DOHH2 (cell line): ENCODE measurements around the gene RNF11.

Experiments used
- H3F3A ChIP-seq: fragments of 200-600 bp; sonication (generic), shearing (Covaris generic); 2 replicates; pipeline ENCODE4 v1.6.0; 2016; ENCODE audit warnings: antibody characterized with exemption, mild to moderate bottlenecking; ENCODE audit not compliant: control insufficient read depth, insufficient read depth
- H3K27ac ChIP-seq: fragments of 200-600 bp; sonication (generic); 2 replicates; pipeline ENCODE4 v1.5.1; 2014; ENCODE audit warnings: low read depth, mild to moderate bottlenecking, low read length, moderate library complexity
- H3K27me3 ChIP-seq: fragments of 200-600 bp; sonication (generic); 2 replicates; pipeline ENCODE4 v1.6.1; 2014; ENCODE audit warnings: mild to moderate bottlenecking, low read length, mixed read lengths; ENCODE audit not compliant: control insufficient read depth
- H3K36me3 ChIP-seq: fragments of 200-600 bp; sonication (generic); 2 replicates; pipeline ENCODE4 v1.6.1; 2014; ENCODE audit warnings: mild to moderate bottlenecking, low read length, moderate library complexity, mixed read lengths; ENCODE audit not compliant: control insufficient read depth
- H3K4me1 ChIP-seq: fragments of 200-600 bp; sonication (generic); 2 replicates; pipeline ENCODE4 v1.6.1; 2014; ENCODE audit warnings: mild to moderate bottlenecking, low read length, mixed read lengths; ENCODE audit not compliant: control insufficient read depth
- H3K4me2 ChIP-seq: fragments of 200-600 bp; sonication (generic); 2 replicates; pipeline ENCODE4 v1.6.0; 2014; ENCODE audit warnings: mild to moderate bottlenecking, low read length, moderate library complexity
- H3K4me3 ChIP-seq: fragments of 200-600 bp; sonication (generic); 2 replicates; pipeline ENCODE4 v1.5.1; 2014; ENCODE audit warnings: mild to moderate bottlenecking, low read length, mixed read lengths
- H3K79me2 ChIP-seq: fragments of 200-600 bp; sonication (generic); 2 replicates; pipeline ENCODE4 v1.6.1; 2014; ENCODE audit warnings: mild to moderate bottlenecking, low read length, mixed read lengths; ENCODE audit not compliant: control insufficient read depth
- H3K9me2 ChIP-seq: fragments of 200-600 bp; sonication (generic); replicated peaks from 2 replicates; pipeline ENCODE4 v1.6.1; 2014; ENCODE audit warnings: mild to moderate bottlenecking, low read length, mixed read lengths; ENCODE audit not compliant: control insufficient read depth
- H3K9me3 ChIP-seq: fragments of 200-600 bp; sonication (generic); 2 replicates; pipeline ENCODE4 v1.6.1; 2014; ENCODE audit warnings: antibody characterized with exemption, low read length, mixed read lengths; ENCODE audit not compliant: control insufficient read depth, insufficient read depth
- H4K20me1 ChIP-seq: fragments of 200-600 bp; sonication (generic); 2 replicates; pipeline ENCODE4 v1.6.0; 2014; ENCODE audit warnings: low read depth, mild to moderate bottlenecking, antibody characterized with exemption, low read length, moderate library complexity; ENCODE audit not compliant: control insufficient read depth, insufficient read depth
- EZH2phosphoT487 ChIP-seq: fragments of 200-600 bp; sonication (generic); IDR thresholded peaks from 2 replicates; pipeline ENCODE4 v1.6.1; 2017; ENCODE audit warnings: borderline replicate concordance, mild to moderate bottlenecking, antibody characterized with exemption, low read length, moderate library complexity, mixed read lengths
- TF ChIP-seq, protein P1 (sequence below): fragments of 200-600 bp; sonication (generic); IDR thresholded peaks from one replicate; pipeline ENCODE4 v1.5.1; 2014; ENCODE audit warnings: antibody characterized with exemption, mild to moderate bottlenecking, low read depth, low read length; ENCODE audit not compliant: poor library complexity, severe bottlenecking

RNF11 gene

DNA sequence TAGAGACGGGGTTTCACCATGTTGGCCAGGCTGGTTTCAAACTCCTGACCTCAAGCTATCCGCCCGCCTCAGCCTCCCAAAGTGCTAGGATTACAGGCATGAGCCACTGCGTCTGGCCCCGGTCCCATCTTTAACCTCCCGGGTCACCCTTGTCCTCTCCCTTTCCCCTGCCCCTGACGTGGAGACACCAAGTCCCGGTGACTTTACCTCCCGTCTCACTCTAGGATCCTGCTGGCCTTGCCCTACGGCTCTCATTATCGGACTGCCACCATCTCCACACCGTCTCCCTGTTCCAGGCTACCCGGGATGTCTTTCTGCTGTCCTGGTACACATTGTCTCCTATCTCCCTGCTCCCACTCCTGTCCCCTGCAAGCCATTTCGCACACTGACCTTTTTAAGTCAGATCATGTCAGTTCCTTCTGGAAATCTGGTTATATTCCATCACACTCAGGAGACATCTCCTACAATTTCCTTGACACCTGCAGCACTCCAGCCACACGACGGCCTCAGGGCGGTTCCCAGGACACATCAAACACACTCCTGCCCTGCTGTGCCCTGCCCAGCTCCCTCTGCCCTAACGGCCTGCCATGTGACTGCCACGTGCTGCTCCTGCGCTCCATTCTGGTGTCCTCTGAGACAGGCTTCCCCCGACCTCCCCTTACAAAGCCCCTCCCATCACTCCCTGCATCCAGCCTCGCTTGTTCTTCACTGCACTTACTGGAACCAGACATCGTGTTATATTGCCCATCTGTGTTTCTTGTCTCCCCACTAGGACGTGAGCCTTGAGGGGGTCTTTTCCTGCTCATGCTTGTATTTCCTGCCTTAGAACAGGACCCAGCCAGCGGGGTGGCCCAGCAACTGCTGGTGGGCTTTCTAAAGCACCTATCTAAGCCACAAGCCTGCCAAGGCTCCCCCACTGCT, 61.6 kb downstream of the RNF11 start:
- Histone ChIP-seq H3K4me3 (peak overlapping the region; percentile 63), H4K20me1 (no peaks in the 10 kb centered on the region)

DNA sequence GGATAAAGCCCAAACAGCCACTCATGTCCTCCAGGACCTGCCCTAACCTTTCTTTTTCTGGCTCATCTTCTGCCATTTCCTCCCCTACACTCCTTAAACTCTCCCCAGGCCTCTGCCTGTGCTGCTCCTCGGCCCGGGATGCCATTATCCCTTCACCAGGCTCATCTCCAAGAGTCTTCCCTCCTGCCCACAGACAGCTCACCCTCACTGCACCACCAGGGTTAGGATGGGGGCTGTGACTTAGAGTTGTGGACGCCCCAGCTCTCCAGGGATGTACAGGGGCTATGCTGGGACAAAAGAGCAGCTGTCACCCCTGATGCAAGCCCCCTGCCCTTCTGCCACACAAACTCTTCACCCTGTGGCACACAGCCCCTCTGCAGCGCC, 62.2 kb downstream of the RNF11 start:
- no peaks in the 10 kb centered on the region for H4K20me1 ChIP-seq
- no peaks in the 10 kb centered on the region for H3K9me3 ChIP-seq
- H3K4me2 ChIP-seq = no peak overlapping the region
- H3K4me1 ChIP-seq = peaks cover 7% of the 10 kb centered on the region
- TF ChIP-seq EZH2phosphoT487 = no peak
- TF ChIP-seq, protein P1, sequence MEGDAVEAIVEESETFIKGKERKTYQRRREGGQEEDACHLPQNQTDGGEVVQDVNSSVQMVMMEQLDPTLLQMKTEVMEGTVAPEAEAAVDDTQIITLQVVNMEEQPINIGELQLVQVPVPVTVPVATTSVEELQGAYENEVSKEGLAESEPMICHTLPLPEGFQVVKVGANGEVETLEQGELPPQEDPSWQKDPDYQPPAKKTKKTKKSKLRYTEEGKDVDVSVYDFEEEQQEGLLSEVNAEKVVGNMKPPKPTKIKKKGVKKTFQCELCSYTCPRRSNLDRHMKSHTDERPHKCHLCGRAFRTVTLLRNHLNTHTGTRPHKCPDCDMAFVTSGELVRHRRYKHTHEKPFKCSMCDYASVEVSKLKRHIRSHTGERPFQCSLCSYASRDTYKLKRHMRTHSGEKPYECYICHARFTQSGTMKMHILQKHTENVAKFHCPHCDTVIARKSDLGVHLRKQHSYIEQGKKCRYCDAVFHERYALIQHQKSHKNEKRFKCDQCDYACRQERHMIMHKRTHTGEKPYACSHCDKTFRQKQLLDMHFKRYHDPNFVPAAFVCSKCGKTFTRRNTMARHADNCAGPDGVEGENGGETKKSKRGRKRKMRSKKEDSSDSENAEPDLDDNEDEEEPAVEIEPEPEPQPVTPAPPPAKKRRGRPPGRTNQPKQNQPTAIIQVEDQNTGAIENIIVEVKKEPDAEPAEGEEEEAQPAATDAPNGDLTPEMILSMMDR = no peak
- no peaks in the 10 kb centered on the region for H3F3A ChIP-seq
- H3K4me3 ChIP-seq = no peak overlapping the region
- H3K27me3 ChIP-seq = peaks cover 9% of the 10 kb centered on the region
- no peaks in the 10 kb centered on the region for H3K79me2 ChIP-seq
- no peaks in the 10 kb centered on the region for H3K9me2 ChIP-seq
- H3K27ac ChIP-seq = no peak overlapping the region
- H3K36me3 ChIP-seq = no peaks in the 10 kb centered on the region

More for the DNA sequence above, 61.6 kb downstream of the RNF11 start:
- H3K27me3 ChIP-seq = peaks cover 9% of the 10 kb centered on the region
- no peak overlapping the region for H3K27ac ChIP-seq
- no peak for TF ChIP-seq EZH2phosphoT487
- TF ChIP-seq, protein P1 = no peak
- H3K4me1 ChIP-seq = peaks cover 7% of the 10 kb centered on the region
- peak overlapping the region; percentile 69 for H3K4me2 ChIP-seq
- no peaks in the 10 kb centered on the region for H3K79me2 ChIP-seq
- no peaks in the 10 kb centered on the region for H3K36me3 ChIP-seq
- no peaks in the 10 kb centered on the region for H3K9me2 ChIP-seq
- no peaks in the 10 kb centered on the region for H3F3A ChIP-seq
- H3K9me3 ChIP-seq = no peaks in the 10 kb centered on the region

DNA sequence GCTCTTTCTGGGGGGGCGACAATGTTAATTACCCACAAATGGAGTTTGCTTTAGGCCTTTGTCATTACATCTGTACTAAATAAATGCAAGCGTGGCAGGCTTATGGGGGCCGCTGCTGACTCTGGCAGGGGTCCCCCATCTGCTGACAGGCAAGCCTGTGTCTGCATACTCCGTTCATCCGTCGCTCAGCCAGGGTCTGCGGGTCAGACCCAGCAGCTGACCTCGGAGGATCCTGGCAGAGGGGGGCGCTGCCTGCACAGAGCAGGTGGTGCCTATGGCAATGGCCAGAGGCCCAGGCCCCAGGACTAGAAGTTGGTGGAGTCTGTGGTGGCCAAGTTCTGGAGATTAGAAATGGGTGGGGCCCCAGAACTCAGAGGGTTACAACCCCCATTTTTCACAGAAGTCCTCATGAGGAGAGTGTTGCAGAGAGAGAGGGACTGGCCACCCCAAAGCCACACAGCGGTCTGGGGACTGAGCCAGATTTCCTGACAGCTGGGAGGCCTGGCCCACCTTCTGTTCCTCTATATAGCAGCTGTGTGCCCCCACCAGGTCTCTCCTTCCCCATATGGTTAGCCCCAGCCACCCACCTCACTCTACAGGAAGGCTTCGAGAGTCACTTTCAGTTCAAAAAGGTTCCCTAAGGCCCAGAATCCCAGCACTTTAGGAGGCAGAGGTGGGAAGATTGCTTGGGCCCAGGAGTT, 63.3 kb downstream of the RNF11 start:
- Histone ChIP-seq H3F3A (no peaks in the 10 kb centered on the region), H3K9me3 (no peaks in the 10 kb centered on the region), H3K27me3 (peaks cover 9% of the 10 kb centered on the region), H3K27ac (no peak overlapping the region), H3K4me1 (peaks cover 7% of the 10 kb centered on the region), H3K4me3 (no peak overlapping the region), H3K36me3 (no peaks in the 10 kb centered on the region), H3K9me2 (no peaks in the 10 kb centered on the region), H3K79me2 (no peaks in the 10 kb centered on the region), H3K4me2 (no peak overlapping the region), H4K20me1 (no peaks in the 10 kb centered on the region)
- TF ChIP-seq, protein P1 = no peak
- TF ChIP-seq EZH2phosphoT487 = no peak
